Measurements from ENCODE around the gene GRB2. TPM values are rescaled to one million over a fixed set of nuclear protein-coding genes. Genes with fewer than 3 reads are reported as not detected.

The GRB2 gene
- total and polyA plus RNA-seq, 10 of the 15 experiments (the other 5 are each of a cell fraction or from before 2014, with no cell fraction given), result 113 to 268 (median 158) TPM

- H3K9me3 ChIP-seq (replicated peaks; ENCODE audit: control insufficient read depth, insufficient read depth, low read length), result no peaks in the 10 kb centered on the region
- CTCF ChIA-PET, result interaction anchor here (0.7 to 6.1 kb wide), 5 partner anchors 86 to 137 kb away, joined by 3 to 52 read pairs (median 8); partner anchors contain the start of genes MIF4GD and SLC25A19
- intact Hi-C loops (cut with micrococcal nuclease; ENCODE audit: unreplicated experiment), result no loop called here
- no peaks in the 10 kb centered on the region for H3K36me3 ChIP-seq (ENCODE audit: control insufficient read depth in 2 of 2, insufficient read depth in 2 of 2, low read length in 1 of 2)
- H2AFZ ChIP-seq (ENCODE audit: control insufficient read depth, low read depth, low read length), result no peak overlapping the region
- H3K79me2 ChIP-seq (ENCODE audit: control insufficient read depth, insufficient read depth, low read length), result peaks cover 31% of the 10 kb centered on the region
- peaks cover 20% of the 10 kb centered on the region for H3K4me1 ChIP-seq (ENCODE audit: control insufficient read depth, insufficient read depth, low read length)
- H4K20me1 ChIP-seq (ENCODE audit: control insufficient read depth, insufficient read depth), result no peaks in the 10 kb centered on the region
- SMC1A ChIA-PET (ENCODE audit: uncharacterized antibody, unreplicated experiment), result interaction anchor here (0.8 to 4.0 kb wide), 10 partner anchors 28 to 396 kb away, joined by 3 to 18 read pairs (median 5); partner anchors contain the start of genes GGA3, MIF4GD, MRPS7 and SLC25A19
- no peak overlapping the region for H3K4me2 ChIP-seq (ENCODE audit: control insufficient read depth, insufficient read depth)
- 98% methylated on average over 2 of the region's 2 CpGs for WGBS (ENCODE audit: insufficient coverage, insufficient replicate concordance, low lambda C conversion rate, missing lambda C conversion rate)
- no peak for DNase-seq (ENCODE audit: low read depth, low spot score)
- ATAC-seq, result no peak
- FAIRE-seq, result peak; percentile 38
- in situ Hi-C loops (cut with MboI), result no loop called here
- no peak overlapping the region for H3K9ac ChIP-seq (ENCODE audit: control insufficient read depth, insufficient read depth, low read length)
- TF ChIP-seq SP1 (IDR thresholded peaks at IDR 0.05; ENCODE audit: low read depth, low read length) (no peak), WRNIP1 (IDR thresholded peaks at IDR 0.05; ENCODE audit: borderline replicate concordance, low read depth, low read length) (no peak), E4F1 (IDR thresholded peaks at IDR 0.05; ENCODE audit: borderline replicate concordance, partially characterized antibody) (no peak), ZSCAN29 (IDR thresholded peaks at IDR 0.05) (no peak), EED (IDR thresholded peaks at IDR 0.05; ENCODE audit: low read depth) (no peak), POLR2A (IDR thresholded peaks at IDR 0.05; ENCODE audit: low read depth, low read length) (no peak), BHLHE40 (IDR thresholded peaks at IDR 0.05; ENCODE audit: borderline replicate concordance in 1 of 2, low read depth in 2 of 2, low read length in 1 of 2) (no peak)
- BruUV-seq (replicated peaks), result no TSS peak
- H3K27me3 ChIP-seq (replicated peaks in 1 of 2; ENCODE audit: control insufficient read depth in 2 of 2, insufficient read depth in 2 of 2, low read length in 1 of 2), result no peaks in the 10 kb centered on the region
- H3K4me3 ChIP-seq, result no peak overlapping the region
- POLR2A ChIA-PET, result interaction anchor here (0.6 to 1.2 kb wide), 8 partner anchors 46 to 133 kb away, joined by 3 to 5 read pairs (median 3); partner anchors contain the start of gene SLC25A19
- RAD21 ChIA-PET (ENCODE audit: unreplicated experiment), result interaction anchor here (0.6 to 5.0 kb wide), 6 partner anchors 27 to 119 kb away, joined by 3 to 46 read pairs (median 9); partner anchors contain the start of gene SLC25A19
- H3K27ac ChIP-seq (ENCODE audit: control insufficient read depth, insufficient read depth), result no peak overlapping the region
Measured at GRCh38 chr17:75407655-75408352, 2.3 kb upstream of the GRB2 start.

All from GM12878 (cell line).